HG03565 (cell line): ENCODE data around the gene CD83.
"Not testable (repeated sequence)": the region's sequence is repeated elsewhere in the genome, so short reads cannot be mapped to it uniquely, and the experiment has no call there.

ENCODE experiments used
- ATAC-seq: cut with Tn5 transposase; IDR thresholded peaks from one replicate; pipeline ENCODE4 v1.9.1; 2021; ENCODE audit warnings: mild to moderate bottlenecking, moderate library complexity; ENCODE audit not compliant: unreplicated experiment

CD83 gene

DNA sequence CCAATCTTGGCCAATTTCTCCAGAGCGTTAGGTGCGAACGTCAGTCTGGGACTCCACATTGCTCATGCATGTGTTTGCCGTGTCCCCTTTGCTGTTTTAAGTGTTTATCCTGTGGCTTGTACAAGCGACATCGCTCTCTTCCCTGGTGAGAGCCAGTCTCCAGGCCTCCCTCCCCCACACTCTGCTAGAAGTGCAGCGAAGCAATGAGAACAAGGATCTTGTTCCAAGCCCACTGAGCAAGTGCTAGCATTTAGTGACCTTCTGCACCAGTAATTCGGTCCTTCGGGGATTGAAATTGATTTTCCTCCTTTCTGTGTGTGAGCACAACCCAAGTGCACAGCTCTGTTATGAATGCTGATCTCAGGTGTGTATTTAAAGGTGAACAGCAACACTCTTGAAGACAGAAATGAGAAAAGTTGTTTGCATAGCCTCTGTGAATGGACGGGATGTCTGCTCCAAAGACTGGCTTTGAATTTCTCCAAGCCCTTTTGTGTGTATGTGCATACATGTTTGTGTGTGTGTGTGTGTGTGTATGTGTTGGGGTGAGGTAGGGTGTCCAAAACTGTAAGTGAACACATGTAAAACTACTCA, 29.0 kb downstream of the CD83 start:
- no peak for ATAC-seq

DNA sequence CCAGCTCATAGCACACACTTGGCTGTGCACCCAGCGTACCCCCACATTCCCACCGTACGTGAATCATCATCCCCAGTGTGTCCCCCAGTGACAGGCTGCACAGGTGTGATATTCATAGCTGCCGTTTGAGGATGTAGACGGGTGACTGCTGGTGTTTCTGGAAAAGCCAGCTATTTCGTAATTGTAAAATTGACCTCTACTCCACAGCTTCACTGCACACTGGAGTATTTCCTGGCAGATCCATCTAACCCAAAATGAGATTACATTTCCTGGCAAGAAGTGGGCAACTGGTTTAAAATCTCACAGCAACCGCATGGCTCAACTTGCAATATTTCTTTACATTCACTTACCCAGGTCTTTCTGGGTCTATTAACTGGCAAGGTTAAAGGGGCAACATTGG, 30.3 kb downstream of the CD83 start:
- ATAC-seq, result no peak

DNA sequence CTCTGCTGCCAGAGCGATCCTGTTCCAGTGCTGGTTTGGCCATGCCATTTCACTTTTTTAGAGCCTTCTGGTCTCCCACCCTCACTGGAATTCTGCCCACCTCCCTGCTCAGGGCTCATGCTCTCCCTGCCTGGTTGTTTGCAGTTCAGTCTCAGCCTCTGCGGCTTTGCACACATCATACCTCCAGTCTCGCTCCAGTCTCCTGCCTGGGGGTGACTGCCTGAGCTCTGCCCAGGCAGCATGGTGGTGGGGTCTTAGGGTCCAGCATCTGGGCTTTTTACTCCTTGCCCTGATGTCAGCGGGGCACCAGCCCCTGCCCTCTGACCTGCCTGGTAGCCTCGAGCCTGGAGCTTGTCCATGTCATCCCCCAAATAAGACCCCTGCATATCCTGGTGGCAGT, 30.9 kb downstream of the CD83 start:
- no peak for ATAC-seq

DNA sequence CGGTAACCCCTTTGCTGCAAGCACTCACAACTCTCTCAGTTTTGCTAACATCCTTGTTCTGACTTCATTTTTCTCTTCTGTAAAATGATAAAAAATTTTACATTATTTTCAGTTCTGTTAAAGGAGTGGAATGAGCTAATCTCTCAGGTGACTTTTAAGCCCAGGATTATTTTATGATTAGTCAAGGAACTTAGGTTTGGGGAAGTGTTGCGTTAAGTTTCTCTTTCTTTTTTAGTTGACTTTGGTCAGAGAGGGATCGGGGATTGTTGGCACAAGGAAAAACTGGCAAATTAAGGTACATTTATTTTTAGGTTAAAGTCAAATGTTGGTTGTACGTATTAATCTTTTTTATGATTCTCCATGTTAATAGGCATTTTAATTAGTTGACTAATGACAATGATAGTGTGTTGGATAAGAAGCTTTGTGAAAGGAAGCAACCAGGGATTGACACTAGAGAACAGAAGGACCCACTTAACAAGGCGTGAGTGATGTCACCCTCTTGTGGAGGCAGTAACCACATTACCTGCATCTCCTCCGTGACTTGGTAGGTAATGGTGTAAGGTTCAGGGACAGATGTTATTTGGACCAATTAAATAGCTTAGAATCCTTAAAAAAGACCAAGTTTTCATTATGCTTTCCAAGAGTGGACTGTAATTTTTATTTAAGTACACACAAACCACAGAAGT, 31.6 kb downstream of the CD83 start:
- no peak for ATAC-seq

DNA sequence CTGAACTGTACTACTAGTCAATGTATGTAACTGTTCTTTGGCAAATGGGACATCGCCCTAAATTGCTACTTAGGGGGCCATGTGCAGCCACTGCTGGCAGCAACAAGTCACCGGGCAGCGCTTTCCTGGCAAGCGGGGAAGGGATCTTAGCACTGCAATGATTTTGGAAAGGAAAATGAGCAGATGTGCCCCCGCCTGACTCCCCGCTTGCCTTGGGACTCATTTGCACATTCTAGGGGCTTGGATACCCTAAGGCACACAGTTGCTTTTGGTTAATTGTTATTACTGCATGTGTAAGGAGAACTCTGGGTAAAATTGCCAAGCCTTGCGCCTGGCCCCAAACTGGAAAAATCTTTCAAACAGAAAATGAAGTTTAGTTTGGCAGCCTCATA, 32.2 kb downstream of the CD83 start:
- no peak for ATAC-seq

DNA sequence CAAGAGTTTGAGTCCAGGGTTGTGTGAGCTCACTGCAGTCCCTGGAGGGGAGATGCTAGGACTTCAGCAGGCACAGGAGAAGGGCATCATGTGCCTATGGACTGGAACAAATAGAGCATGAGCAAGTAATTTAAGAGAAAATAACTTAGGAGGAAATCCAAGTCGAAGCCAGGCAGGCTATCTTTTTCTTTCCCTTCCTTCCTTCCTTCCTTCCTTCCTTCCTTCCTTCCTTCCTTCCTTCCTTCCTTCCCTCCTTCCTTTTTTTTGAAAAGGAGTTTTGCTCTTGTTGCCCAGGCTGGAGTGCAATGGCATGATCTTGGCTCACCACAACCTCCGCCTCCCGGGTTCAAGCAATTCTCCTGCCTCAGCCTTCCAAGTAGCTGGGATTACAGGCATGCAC, 33.7 kb downstream of the CD83 start:
- not testable (repeated sequence) for ATAC-seq

DNA sequence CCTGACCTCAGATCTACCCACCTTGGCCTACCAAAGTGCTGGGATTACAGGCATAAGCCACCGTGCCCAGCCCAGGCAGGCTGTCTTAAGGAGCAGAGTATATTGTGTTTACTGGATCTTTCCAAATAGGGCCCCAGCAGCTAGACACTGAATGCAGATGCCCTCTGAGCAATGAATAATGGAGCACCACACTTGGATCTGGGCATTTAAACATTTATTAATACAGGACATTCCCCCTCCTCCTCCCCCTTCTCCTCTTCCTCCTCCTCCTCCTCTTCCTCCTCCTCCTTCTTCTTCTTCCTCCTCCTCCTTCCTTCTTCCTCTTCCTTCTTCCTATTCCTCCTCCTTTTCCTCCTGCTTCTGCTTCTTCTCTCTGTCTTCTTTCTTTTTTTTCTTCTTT, 34.2 kb downstream of the CD83 start:
- no peak for ATAC-seq

DNA sequence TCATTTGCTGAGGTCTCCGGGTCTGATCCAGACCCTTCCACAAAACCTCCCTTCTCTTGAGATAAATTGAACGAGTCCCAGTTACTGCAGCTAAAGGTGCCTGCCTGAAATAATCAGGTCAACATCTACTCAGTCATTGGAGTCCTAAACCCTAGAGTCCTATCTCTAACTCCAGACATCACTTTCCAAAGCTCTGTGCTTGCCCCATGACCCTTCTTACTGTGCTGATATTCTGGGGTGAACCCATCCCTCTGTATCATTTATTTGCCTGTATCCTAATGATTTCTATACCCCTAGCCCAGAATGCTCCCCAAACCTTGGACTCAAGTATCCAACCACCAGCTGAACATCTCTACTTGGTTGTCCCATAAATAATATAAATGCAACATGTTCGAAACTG, 35.7 kb downstream of the CD83 start:
- ATAC-seq, result no peak

DNA sequence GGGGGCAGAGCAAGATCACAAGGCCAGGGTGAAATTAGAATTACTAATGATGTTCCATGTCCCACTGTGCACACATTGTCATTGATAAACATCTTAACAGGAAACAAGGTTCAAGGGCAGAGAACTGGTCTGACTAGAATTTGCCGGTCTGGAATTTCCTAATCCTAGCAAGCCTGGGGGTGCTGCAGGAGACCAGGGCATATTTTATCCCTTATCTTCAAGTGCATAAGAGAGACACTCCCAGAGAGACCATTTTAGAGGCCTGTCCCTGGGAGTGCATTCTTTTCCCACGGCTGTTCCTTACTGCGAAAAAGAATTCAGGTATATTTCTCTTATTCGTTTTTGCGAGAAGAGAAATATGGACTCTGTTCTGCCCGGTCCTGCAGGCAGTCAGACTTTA, 41.5 kb downstream of the CD83 start:
- ATAC-seq, result no peak

DNA sequence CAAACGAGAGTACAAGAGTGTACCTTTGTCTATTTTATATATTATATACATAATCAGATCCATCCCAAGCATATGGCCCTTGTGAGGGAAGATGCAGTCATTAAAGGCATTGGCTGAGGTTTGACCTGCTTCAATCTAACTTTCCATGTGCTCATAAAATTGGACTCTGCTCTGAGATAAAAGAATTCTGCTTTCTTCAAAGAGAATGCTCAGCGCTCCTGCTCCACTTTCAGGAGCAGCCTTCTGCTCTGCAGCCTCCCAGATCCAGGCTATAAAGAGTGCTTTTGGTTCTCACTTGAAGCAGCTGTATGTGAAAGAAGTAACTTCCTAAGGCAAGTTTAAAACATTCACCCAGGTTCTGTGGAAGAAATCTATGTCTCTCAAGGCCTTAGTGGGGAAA, 45.3 kb downstream of the CD83 start:
- ATAC-seq, result no peak

DNA sequence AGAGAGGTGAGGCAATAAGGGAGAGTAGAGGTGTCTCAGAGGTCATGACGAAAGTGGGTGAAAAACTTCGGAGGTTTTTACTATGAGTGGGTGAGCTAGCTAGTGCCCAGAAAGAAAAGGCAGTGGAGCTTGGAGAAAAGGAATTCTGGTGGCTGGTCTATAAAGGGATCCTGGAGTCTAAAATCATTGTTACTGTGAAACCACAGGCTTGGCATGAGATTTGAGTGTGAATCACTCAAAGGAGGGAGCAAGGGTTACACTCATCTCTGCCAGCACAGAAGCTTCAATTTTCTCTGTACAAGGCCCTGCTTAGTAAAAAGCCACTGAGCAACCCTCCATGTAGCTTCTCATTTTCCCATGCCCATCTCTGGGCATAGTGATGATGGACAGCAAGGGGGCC, 47.5 kb downstream of the CD83 start:
- ATAC-seq, result no peak

DNA sequence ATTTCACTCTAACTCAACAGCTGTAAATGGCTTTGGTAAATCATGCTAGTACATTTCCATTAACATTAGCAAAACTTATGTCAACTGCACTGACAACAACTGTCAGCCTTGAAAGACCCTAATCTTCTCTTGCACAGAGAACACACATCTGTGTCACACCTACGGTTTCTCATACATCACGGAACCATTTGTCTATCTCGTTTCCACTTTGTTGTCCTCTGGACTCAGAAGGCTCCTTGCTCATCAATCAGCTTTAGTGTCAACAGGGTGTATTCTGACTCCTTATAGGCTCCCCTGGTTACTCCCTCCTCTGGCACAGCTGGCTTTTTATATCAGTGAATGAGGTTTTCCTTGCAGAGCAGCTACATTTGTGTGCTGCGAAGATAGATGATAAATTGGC, 49.3 kb downstream of the CD83 start:
- ATAC-seq, result no peak

DNA sequence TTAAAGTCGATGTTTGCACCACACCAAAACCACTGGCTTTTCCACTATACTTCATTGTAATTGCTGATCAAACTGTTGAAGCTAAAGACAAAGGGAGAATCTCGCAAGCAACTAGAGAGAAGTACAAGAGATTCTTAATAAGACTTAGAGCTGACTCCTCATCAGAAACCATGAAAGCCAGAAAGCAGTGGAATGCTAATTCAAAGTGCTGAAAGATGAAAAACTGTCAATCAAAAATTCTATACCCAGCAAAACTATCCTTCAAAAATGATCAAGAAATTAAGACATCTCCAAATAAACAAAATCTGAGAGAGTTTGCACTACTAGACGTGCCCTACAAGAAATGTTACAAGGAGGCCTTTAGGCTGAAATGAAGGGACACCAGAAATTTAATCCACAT, 52.6 kb downstream of the CD83 start:
- no peak for ATAC-seq

DNA sequence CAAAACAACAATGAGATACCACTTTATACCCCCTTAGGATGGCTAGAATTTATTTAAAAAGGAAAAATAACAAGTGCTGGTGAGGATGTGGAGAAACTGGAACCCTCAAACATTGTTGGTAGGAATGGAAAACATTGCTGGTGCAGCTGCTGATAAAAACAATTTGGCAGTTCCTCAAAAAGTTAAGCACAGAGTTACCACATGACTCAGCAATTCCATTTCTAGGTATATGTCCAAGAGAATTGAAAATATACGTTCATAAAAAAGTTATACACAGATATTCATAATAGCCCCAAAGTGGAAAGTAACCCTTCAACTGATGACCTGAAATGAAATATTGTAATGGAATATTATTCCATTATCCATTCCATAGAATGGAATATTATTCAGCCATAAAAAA, 55.0 kb downstream of the CD83 start:
- ATAC-seq, result no peak

DNA sequence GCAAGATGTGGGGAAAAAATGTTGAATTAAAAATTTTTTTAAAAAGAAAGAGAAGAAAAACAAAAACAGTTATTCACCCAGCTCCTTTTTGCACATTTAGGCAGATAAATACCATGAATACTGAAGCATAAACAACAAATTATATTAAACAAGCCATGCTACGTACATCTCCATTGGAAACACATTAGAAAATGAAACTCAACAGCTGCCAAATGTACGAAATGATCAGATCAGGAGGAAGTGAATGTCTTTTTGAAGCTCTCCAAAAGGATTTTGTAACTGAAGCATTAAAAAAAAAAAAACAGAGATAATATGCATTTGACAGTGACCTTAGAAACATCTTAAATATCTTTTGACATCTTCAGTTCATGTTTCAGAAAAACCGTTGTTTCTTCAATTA, 56.7 kb downstream of the CD83 start:
- ATAC-seq, result no peak

DNA sequence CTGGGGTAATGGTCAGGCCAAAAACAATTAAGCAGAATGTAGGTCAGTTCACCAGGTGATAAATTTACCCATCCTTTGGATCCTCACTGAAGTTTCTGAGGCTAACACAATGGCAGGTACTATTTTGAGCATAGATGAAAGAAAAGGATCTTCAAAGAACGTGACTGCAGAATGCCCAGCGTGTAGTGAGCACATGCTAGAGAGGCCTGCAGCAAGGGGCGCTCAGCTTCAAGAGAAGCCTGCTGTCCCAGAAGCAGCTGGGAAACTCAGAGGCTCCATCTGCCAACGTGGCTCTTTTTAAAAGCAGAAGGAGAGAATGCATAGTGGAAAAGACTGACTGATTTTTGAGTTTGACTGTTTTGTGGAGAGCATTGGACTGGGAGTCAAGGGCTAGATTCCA, 57.4 kb downstream of the CD83 start:
- ATAC-seq, result no peak

DNA sequence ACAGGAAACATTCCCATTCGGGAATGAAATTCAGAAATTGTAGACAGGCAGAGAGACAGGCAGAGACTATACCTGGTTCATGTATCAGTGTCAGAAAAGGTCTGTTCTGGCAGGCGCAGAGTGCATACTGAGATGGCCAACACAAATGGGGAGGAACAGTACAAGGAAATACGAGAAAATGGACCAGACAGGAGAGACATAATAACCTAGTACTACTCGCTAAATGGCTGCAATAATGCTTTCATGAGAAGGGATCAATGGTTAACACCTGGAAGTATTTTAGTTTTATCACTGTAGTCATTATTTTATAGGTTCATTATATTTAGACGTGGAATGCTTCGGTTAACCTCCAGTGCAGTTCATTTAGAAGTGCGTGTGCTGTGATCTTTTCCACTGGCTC, 58.9 kb downstream of the CD83 start:
- no peak for ATAC-seq

DNA sequence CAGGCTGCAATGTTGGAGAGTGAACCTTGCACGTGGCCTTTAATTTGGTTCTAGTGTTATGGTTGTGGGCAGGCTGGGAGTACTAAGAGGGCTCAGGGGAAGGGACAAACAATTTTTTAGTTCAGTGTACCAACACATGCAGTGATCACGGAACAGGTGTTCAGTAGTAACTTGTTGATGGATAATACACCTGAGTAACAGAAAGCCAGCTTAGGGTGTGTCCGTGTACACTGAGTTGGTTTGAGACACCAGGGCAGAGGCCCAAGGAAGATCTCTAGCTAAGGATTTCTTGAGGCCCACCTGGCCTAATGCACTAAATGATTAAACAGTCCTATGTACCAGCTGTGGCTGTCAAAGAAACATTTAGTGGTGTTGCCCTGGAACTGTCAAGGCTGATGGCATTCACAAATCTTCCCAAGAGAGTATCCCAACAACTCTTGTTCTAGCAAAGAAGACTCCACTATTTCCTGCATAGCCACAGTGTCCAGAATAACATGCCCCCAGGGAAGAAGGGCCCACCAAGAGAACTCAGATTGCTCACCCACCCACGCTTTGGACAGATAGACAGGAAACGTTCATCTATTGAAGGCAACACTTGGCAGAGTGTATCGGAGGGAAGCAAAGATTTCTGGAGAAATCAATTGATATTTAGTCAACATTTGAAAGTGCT, 60.0 kb downstream of the CD83 start:
- no peak for ATAC-seq

DNA sequence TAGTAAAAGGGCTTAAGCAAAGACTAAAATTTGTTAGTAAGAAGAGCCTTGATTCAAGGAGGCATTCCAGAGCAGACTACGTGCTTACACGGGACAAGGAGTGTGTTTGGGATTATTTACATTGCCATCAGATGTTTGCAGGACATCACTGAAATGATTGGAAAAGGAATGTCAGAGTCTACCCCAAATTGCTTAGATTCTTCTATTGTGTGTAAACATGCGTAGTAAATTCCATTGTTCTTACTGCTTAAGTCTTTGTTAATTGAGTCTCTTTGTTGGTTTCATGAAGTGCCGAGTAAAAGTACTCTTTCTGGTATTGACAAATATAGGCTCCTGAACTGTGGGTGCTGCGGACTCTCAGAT, 60.5 kb downstream of the CD83 start:
- no peak for ATAC-seq

DNA sequence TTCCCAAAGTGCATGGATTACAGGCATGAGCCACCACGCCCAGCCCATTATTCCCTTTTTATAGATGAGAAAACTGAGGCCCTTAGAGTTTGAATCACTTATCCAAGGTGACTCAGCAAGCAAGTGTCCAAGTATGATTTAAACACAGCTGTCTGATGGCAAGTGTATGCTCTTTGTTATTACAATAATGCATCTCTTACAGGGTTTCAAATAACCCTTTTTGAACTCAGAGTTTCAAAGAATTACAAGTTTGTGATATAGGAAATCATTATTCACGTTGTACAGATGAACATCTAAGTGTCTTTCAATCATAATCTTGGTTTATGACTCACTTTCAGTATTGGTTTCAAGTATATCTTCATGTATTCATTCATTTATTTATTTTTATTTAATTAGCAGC, 63.0 kb downstream of the CD83 start:
- ATAC-seq, result no peak

DNA sequence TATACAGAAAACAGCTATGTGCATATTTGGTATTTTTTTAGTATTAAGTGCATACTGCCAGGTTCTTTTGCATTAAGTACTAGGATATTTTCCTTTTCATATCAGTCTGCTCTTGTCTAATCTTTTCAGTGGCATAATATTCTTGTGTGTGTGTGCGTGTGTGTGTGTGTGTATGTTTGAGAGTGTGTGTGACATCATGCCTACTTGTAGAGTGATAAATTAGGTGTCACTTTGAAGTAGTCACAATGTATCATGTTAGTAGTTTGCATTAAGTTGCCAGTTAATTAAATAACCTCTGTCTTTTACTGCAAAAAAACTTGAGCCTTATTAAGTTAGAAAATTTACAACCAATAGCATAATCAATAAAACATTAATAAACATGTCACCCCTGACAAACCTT, 65.3 kb downstream of the CD83 start:
- no peak for ATAC-seq
